ENCODE measurements around the gene PRAC1. TPM values are rescaled to one million over a fixed set of nuclear protein-coding genes. Genes with fewer than 3 reads are reported as not detected.
A peak's percentile ranks its signal among the peaks of the same experiment; 100 is the strongest.

Gene PRAC1
- total and polyA plus RNA-seq, 2 of the 8 experiments (the other 6 are each of a cell fraction or from before 2014, with no cell fraction given): not detected

DNA sequence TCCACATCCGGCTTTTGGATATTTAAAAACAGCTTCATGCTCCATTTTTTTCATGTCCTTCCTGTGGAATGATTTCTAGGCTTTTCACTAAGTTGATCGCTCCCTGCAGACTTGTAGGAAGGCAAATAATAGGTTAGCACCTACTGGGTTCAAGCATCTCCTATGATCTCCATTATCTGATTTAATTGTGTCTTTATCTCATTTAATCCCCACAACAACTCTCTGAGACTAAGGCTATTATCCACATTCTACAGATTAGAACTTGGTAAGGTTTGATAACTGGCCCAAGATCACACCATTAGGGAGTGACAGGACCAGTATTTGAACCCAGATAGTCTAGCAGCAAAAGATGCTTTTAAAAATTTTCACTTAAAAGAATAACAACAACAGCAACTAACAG is 50.0 kb downstream of the PRAC1 start:
- no peak overlapping the region for H4K8ac ChIP-seq (ENCODE audit: extremely low read depth, insufficient read depth, low read length)
- no peak for DNase-seq (ENCODE audit: low read depth in 1 of 2, low spot score in 2 of 2)
- H3K36me3 ChIP-seq (ENCODE audit: control insufficient read depth in 2 of 4, insufficient read depth in 4 of 4, low read length in 3 of 4): no peaks in the 10 kb centered on the region
- FAIRE-seq: no peak
- no peak overlapping the region for H4K91ac ChIP-seq (replicated peaks; ENCODE audit: insufficient read length, low read length)
- no peak overlapping the region for H2BK15ac ChIP-seq (ENCODE audit: low read length)
- no peak overlapping the region for H3K4me3 ChIP-seq (ENCODE audit: extremely low read depth in 1 of 4, insufficient read depth in 2 of 4, low read depth in 3 of 4, low read length in 4 of 4)
- 67% methylated on average over 2 of the region's 2 CpGs; no CpG with 5 or more reads in 1 of the 2 experiments for WGBS, 2 experiments (ENCODE audit: extremely low coverage in 1 of 2, insufficient coverage in 1 of 2, insufficient read length in 1 of 2, insufficient replicate concordance in 2 of 2, low coverage in 1 of 2, low lambda C conversion rate in 2 of 2, missing lambda C conversion rate in 1 of 2)
- H3K23me2 ChIP-seq (ENCODE audit: low read depth, low read length): peaks cover 2% of the 10 kb centered on the region; the same call in 1 of the 2 replicates
- H3K9ac ChIP-seq (replicated peaks in 1 of 4; ENCODE audit: extremely low read depth in 1 of 4, low read depth in 3 of 4, low read length in 3 of 4): no peak overlapping the region
- H3K23ac ChIP-seq (ENCODE audit: insufficient read length): no peak overlapping the region
- peaks cover 0 to under 1% of the 10 kb centered on the region in 2 experiments for H4K20me1 ChIP-seq (replicated peaks in 1 of 2; ENCODE audit: control insufficient read depth in 1 of 2, insufficient read depth in 2 of 2, low read length in 2 of 2)
- H3K4me1 ChIP-seq (replicated peaks in 1 of 4; ENCODE audit: control insufficient read depth in 3 of 4, insufficient read depth in 4 of 4, low read length in 3 of 4): no peaks in the 10 kb centered on the region; a peak in 1 of 7 replicates
- no peak overlapping the region for H2BK120ac ChIP-seq (replicated peaks; ENCODE audit: low read depth, low read length)
- TF ChIP-seq EGR1 (IDR thresholded peaks at IDR 0.05; ENCODE audit: borderline replicate concordance, low read depth, low read length) (no peak), SP2 (IDR thresholded peaks at IDR 0.05; ENCODE audit: low read length) (no peak), CREB1 (IDR thresholded peaks at IDR 0.05) (no peak), ZNF274 (IDR thresholded peaks at IDR 0.05; ENCODE audit: borderline replicate concordance, extremely low read depth, low read length) (no peak), POLR2A (IDR thresholded peaks at IDR 0.05; ENCODE audit: control extremely low read depth in 1 of 2, low read depth in 2 of 2, low read length in 2 of 2) (no peak), SP1 (IDR thresholded peaks at IDR 0.05; ENCODE audit: low read depth, low read length) (no peak)
- TF ChIP-seq, protein P1, sequence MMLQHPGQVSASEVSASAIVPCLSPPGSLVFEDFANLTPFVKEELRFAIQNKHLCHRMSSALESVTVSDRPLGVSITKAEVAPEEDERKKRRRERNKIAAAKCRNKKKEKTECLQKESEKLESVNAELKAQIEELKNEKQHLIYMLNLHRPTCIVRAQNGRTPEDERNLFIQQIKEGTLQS (IDR thresholded peaks at IDR 0.05; ENCODE audit: insufficient read depth, low read depth, low read length): no peak
- H3K14ac ChIP-seq (ENCODE audit: insufficient read length): no peak overlapping the region
- H4K5ac ChIP-seq (ENCODE audit: insufficient read length, low read depth, low read length): no peak overlapping the region
- ChIA-PET POLR2A (ENCODE audit: partially characterized antibody) (no interaction called here), CTCF (ENCODE audit: partially characterized antibody) (interaction anchor here (0.7 to 6.4 kb wide), 30 partner anchors 9 to 239 kb away, joined by 3 to 69 read pairs (median 5); no protein-coding TSS in a partner anchor)
- H3K4me2 ChIP-seq (ENCODE audit: insufficient read depth in 1 of 2, low read depth in 2 of 2, low read length in 2 of 2): 0 out of 4 replicates have a peak overlapping the region, but pooled peaks of 1 of the 2 experiments have one; percentile 7
- H3K9me3 ChIP-seq (ENCODE audit: insufficient read depth in 2 of 2, low read depth in 1 of 2, low read length in 1 of 2): no peaks in the 10 kb centered on the region
- H3K18ac ChIP-seq (ENCODE audit: extremely low read depth, low read length): no peak overlapping the region
- H3K56ac ChIP-seq (replicated peaks; ENCODE audit: insufficient read length, low read depth, low read length): no peak overlapping the region
- no peak overlapping the region for H2BK5ac ChIP-seq (ENCODE audit: low read depth, low read length)
- H2AFZ ChIP-seq (ENCODE audit: low read length): no peak overlapping the region
- H3K79me2 ChIP-seq (ENCODE audit: control insufficient read depth in 1 of 2, insufficient read depth in 2 of 2, low read length in 2 of 2): no peaks in the 10 kb centered on the region
- H3K79me1 ChIP-seq (ENCODE audit: low read depth, low read length): no peaks in the 10 kb centered on the region
- no peak overlapping the region for H3K27ac ChIP-seq (ENCODE audit: low read depth, low read length)
- H3K27me3 ChIP-seq (replicated peaks in 1 of 4; ENCODE audit: control insufficient read depth in 3 of 4, extremely low read depth in 1 of 4, insufficient read depth in 3 of 4, low read length in 3 of 4): peaks cover under 1 to 14% (median 10%) of the 10 kb centered on the region in 4 experiments; a peak in 6 of 7 replicates
- no peak overlapping the region for H2BK12ac ChIP-seq (ENCODE audit: low read depth, low read length)
- no peak overlapping the region for H2BK20ac ChIP-seq (ENCODE audit: low read length)
- H2AK5ac ChIP-seq (ENCODE audit: low read depth, low read length): no peak overlapping the region
- H3K4ac ChIP-seq (replicated peaks; ENCODE audit: insufficient read length, low read depth, low read length): no peak overlapping the region
